ENCODE data around the gene SPPL3.

GRCh38 chr12:120720234-120720986 is 183.7 kb downstream of the SPPL3 start:
- TF ChIP-seq, protein P1, sequence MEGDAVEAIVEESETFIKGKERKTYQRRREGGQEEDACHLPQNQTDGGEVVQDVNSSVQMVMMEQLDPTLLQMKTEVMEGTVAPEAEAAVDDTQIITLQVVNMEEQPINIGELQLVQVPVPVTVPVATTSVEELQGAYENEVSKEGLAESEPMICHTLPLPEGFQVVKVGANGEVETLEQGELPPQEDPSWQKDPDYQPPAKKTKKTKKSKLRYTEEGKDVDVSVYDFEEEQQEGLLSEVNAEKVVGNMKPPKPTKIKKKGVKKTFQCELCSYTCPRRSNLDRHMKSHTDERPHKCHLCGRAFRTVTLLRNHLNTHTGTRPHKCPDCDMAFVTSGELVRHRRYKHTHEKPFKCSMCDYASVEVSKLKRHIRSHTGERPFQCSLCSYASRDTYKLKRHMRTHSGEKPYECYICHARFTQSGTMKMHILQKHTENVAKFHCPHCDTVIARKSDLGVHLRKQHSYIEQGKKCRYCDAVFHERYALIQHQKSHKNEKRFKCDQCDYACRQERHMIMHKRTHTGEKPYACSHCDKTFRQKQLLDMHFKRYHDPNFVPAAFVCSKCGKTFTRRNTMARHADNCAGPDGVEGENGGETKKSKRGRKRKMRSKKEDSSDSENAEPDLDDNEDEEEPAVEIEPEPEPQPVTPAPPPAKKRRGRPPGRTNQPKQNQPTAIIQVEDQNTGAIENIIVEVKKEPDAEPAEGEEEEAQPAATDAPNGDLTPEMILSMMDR (IDR thresholded peaks at IDR 0.05; ENCODE audit: insufficient read depth, low read length, poor library complexity, severe bottlenecking), result no peak
- TF ChIP-seq EZH2phosphoT487 (conservative IDR thresholded peaks at IDR 0.05; ENCODE audit: low read length), result no peak
